ENCODE data around the gene XYLT1. TPM values are rescaled to one million over a fixed set of nuclear protein-coding genes. Genes with fewer than 3 reads are reported as not detected.

XYLT1 gene
- total RNA-seq, 1 experiment from 2014 or later: 14.5 TPM

DNA sequence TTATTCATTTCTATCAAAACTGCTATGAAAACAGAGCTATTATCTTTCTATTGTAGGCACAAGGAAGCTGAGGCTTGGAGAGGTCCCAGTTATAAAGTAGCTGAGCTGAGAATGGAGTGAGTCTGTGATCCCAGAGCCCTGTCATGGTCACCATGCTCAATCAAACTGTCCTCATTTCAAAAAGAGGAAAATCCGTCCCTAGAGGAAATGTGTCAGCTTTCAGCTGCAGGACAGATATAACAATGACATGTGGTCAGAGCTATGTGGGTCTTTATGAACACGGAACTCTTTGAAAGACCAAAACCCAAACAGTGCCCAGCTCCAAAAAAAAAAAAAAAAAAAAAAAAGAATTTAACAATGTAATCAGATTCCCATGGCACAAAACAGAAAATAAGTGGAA is 266.1 kb downstream of the XYLT1 start:
- no CpG with 5 or more reads among the region's 2 CpGs for WGBS (ENCODE audit: extremely low coverage, insufficient read length, low lambda C conversion rate)
- no peaks in the 10 kb centered on the region for H3K79me2 ChIP-seq (ENCODE audit: insufficient read depth, low read length)

More for the DNA sequence above, 266.1 kb downstream of the XYLT1 start:
- peaks cover 1 to 3% (median 3%) of the 10 kb centered on the region in 3 experiments; a peak in 5 of 7 replicates for H3K36me3 Mint-ChIP-seq (ENCODE audit: insufficient read depth in 1 of 3, low read depth in 3 of 3)
- no peaks in the 10 kb centered on the region for H3K27me3 ChIP-seq (ENCODE audit: insufficient read depth, low read length)
- peaks cover 8% of the 10 kb centered on the region for H3K4me1 ChIP-seq (ENCODE audit: insufficient read depth, low read length)
- no peak overlapping the region for H3K23ac ChIP-seq (ENCODE audit: insufficient read length, low read depth, low read length)
- H2AFZ ChIP-seq (ENCODE audit: low read length): no peak overlapping the region
- H3K9ac ChIP-seq (ENCODE audit: extremely low read depth, insufficient read length, low read length): no peak overlapping the region
- H3K79me1 ChIP-seq (ENCODE audit: insufficient read depth, low read depth, low read length, poor library complexity, severe bottlenecking): no peaks in the 10 kb centered on the region
- H4K91ac ChIP-seq (ENCODE audit: insufficient read length, low read depth, low read length): no peak overlapping the region
- no peak overlapping the region for H4K5ac ChIP-seq (ENCODE audit: insufficient read length, low read depth, low read length)
- no peak overlapping the region for H2AK5ac ChIP-seq (ENCODE audit: insufficient read length, low read length)
- no peak overlapping the region for H4K8ac ChIP-seq (replicated peaks; ENCODE audit: insufficient read length, low read depth, low read length)
- no peaks in the 10 kb centered on the region; a peak in 1 of 5 replicates for H3K9me3 Mint-ChIP-seq
- H3K27ac Mint-ChIP-seq: 0 out of 7 replicates have a peak overlapping the region, but pooled peaks of 1 of the 3 experiments have one; percentile 26
- H4K20me1 ChIP-seq (ENCODE audit: control insufficient read depth, insufficient read depth, insufficient read length): no peaks in the 10 kb centered on the region
- H2BK20ac ChIP-seq (ENCODE audit: low read depth, low read length, poor library complexity, severe bottlenecking): no peak overlapping the region
- TF ChIP-seq, protein P1, sequence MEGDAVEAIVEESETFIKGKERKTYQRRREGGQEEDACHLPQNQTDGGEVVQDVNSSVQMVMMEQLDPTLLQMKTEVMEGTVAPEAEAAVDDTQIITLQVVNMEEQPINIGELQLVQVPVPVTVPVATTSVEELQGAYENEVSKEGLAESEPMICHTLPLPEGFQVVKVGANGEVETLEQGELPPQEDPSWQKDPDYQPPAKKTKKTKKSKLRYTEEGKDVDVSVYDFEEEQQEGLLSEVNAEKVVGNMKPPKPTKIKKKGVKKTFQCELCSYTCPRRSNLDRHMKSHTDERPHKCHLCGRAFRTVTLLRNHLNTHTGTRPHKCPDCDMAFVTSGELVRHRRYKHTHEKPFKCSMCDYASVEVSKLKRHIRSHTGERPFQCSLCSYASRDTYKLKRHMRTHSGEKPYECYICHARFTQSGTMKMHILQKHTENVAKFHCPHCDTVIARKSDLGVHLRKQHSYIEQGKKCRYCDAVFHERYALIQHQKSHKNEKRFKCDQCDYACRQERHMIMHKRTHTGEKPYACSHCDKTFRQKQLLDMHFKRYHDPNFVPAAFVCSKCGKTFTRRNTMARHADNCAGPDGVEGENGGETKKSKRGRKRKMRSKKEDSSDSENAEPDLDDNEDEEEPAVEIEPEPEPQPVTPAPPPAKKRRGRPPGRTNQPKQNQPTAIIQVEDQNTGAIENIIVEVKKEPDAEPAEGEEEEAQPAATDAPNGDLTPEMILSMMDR (conservative IDR thresholded peaks at IDR 0.05): no peak
- peaks cover 26 to 29% of the 10 kb centered on the region in 2 experiments for H3K4me1 Mint-ChIP-seq
- H3K56ac ChIP-seq (ENCODE audit: insufficient read length, low read depth, low read length): no peak overlapping the region
- H3K27ac ChIP-seq (ENCODE audit: insufficient read length, low read depth, low read length): no peak overlapping the region
- H3K23me2 ChIP-seq (ENCODE audit: insufficient read length, low read depth, low read length, poor library complexity, severe bottlenecking): no peaks in the 10 kb centered on the region
- no peaks in the 10 kb centered on the region for H3K9me3 ChIP-seq (ENCODE audit: control insufficient read depth, low read depth, low read length)
- no peak overlapping the region for H2BK15ac ChIP-seq (ENCODE audit: low read depth, low read length)
- no peak overlapping the region for H3K4me2 ChIP-seq (ENCODE audit: insufficient read depth, insufficient read length, low read length)
- H2BK5ac ChIP-seq (ENCODE audit: insufficient read length, low read length): no peak overlapping the region
- no peak overlapping the region for H3K4ac ChIP-seq (ENCODE audit: low read depth, low read length)
- DNase-seq: no peak
- H2BK120ac ChIP-seq (ENCODE audit: low read depth, low read length, poor library complexity, severe bottlenecking): no peak overlapping the region
- H3K4me3 Mint-ChIP-seq: no peak overlapping the region
- no peak overlapping the region for H3K18ac ChIP-seq (ENCODE audit: insufficient read length, low read depth, low read length)
- H3K14ac ChIP-seq (ENCODE audit: insufficient read depth, low read length): no peak overlapping the region
- H2BK12ac ChIP-seq (ENCODE audit: insufficient read length, low read depth, low read length): no peak overlapping the region
- H3T11ph ChIP-seq (ENCODE audit: low read length): no peak overlapping the region
- H3K27me3 Mint-ChIP-seq (ENCODE audit: low read depth): no peaks in the 10 kb centered on the region

Measured in H9 (cell line).